ENCODE data around the gene CHID1.

- TF ChIP-seq ZNF644 (tag; IDR thresholded peaks at IDR 0.05; ENCODE audit: low read depth) (no peak), ZBTB34 (CRISPR knock-in tag; IDR thresholded peaks at IDR 0.05) (no peak), TEAD2 (tag; IDR thresholded peaks at IDR 0.05) (no peak), E2F8 (IDR thresholded peaks at IDR 0.05; ENCODE audit: low read depth, partially characterized antibody) (no peak), CREB3 (tag; conservative IDR thresholded peaks at IDR 0.05; ENCODE audit: low read depth) (no peak), ATF6 (CRISPR knock-in tag; IDR thresholded peaks at IDR 0.05) (no peak), POLR2AphosphoS5 (IDR thresholded peaks at IDR 0.05; ENCODE audit: control insufficient read depth, insufficient read depth, low read depth, low read length) (no peak), ZNF24 (IDR thresholded peaks at IDR 0.05) (no peak), CTCF (IDR thresholded peaks at IDR 0.05 in 2 of 3, conservative IDR thresholded peaks at IDR 0.05 in 1 of 3; ENCODE audit: insufficient read depth in 2 of 3, low read depth in 1 of 3, low read length in 3 of 3) (no peak), EHMT2 (IDR thresholded peaks at IDR 0.05) (no peak), ZFX (CRISPR knock-in tag; IDR thresholded peaks at IDR 0.05) (peak; percentile 23; the same call in 1 of the 2 replicates), MYNN (IDR thresholded peaks at IDR 0.05) (no peak), MYNN (CRISPR knock-in tag; IDR thresholded peaks at IDR 0.05) (no peak)
Observed at GRCh38 chr11:921921-922678, 11.5 kb upstream of the CHID1 start.
